ENCODE results near the gene TRPV4. TPM values are rescaled to one million over a fixed set of nuclear protein-coding genes. Genes with fewer than 3 reads are reported as not detected.

Gene TRPV4
- total and polyA plus RNA-seq, 2 experiments from 2014 or later = 0.66 to 1.1 TPM

DNA sequence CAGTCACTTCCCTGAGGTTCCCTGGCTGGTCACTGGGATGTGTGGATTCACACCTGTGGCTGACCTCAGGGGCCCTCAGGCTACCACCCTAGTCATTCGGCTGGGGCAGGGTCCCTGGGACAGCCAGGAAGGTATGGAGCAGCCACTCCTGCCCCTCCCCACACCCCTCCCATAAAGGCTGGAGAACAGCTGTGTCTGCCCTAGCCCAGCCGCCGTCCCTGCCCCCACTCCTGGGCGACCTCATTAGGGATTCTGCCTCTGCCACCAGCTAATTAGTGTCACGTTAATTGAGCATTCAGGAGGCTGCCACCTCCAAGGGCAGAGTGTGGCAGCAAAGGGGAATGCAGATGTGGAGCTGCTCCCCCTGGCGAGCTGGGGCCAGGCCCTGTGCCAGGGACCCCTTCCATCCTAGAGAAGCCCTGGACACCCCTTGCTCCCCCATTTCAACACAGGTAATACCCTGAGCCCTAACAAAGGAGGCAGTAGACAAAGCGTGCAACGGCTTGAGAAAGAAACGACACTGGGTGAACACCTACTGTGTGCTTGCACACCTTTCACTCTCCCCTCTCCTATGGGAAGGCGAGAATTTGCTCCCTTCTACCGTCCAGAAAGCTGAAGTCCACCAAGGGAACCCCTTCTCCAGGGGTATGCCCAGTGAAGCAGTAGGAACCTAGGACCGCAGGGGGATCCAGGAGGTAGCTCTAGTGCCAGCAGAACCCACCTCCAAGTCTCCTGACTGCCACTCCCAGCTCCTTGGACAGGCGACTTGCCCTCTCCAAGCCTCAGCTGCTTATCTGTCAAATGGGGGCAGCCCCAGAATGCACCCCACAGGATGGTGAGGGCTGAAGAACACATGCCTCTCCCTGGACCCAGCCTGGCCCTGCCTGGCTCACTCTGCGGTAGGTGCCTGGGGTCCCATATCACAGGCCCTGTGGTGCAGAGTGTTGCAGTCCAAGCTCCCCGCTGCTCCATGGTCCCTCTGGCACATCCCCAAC, 74.5 kb downstream of the TRPV4 start:
- Histone ChIP-seq H3K4me3 (no peak overlapping the region), H3K4me2 (no peak overlapping the region), H3K36me3 (ENCODE audit: insufficient read depth) (no peaks in the 10 kb centered on the region), H3K79me2 (replicated peaks; ENCODE audit: insufficient read depth) (no peaks in the 10 kb centered on the region), H3K27ac (ENCODE audit: low read depth) (no peak overlapping the region), H3K27me3 (ENCODE audit: insufficient read depth) (no peaks in the 10 kb centered on the region), H3K9me2 (ENCODE audit: insufficient read depth) (no peaks in the 10 kb centered on the region), H3K4me1 (ENCODE audit: insufficient read depth) (peaks cover 7% of the 10 kb centered on the region; the same call in 1 of the 2 replicates), H4K20me1 (replicated peaks; ENCODE audit: insufficient read depth) (no peaks in the 10 kb centered on the region), H3F3A (replicated peaks; ENCODE audit: low read depth) (no peaks in the 10 kb centered on the region), H2AFZ (no peak overlapping the region)
- no peak overlapping the region for H3K27ac Mint-ChIP-seq
- H3K27me3 Mint-ChIP-seq (ENCODE audit: insufficient read depth, low read depth, poor library complexity) = peaks cover 13% of the 10 kb centered on the region
- no peak overlapping the region for H3K4me3 Mint-ChIP-seq
- no peak for DNase-seq (ENCODE audit: low spot score)
- peak; percentile 58 for ATAC-seq
- peaks cover 20% of the 10 kb centered on the region for H3K4me1 Mint-ChIP-seq
- TF ChIP-seq, protein P1, sequence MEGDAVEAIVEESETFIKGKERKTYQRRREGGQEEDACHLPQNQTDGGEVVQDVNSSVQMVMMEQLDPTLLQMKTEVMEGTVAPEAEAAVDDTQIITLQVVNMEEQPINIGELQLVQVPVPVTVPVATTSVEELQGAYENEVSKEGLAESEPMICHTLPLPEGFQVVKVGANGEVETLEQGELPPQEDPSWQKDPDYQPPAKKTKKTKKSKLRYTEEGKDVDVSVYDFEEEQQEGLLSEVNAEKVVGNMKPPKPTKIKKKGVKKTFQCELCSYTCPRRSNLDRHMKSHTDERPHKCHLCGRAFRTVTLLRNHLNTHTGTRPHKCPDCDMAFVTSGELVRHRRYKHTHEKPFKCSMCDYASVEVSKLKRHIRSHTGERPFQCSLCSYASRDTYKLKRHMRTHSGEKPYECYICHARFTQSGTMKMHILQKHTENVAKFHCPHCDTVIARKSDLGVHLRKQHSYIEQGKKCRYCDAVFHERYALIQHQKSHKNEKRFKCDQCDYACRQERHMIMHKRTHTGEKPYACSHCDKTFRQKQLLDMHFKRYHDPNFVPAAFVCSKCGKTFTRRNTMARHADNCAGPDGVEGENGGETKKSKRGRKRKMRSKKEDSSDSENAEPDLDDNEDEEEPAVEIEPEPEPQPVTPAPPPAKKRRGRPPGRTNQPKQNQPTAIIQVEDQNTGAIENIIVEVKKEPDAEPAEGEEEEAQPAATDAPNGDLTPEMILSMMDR (conservative IDR thresholded peaks at IDR 0.05; ENCODE audit: low read depth in 2 of 2) = no peak; a peak in 1 of 4 replicates
- TF ChIP-seq JUNB (IDR thresholded peaks at IDR 0.05; ENCODE audit: unreplicated experiment) = no peak
- no peak for TF ChIP-seq POLR2AphosphoS5 (IDR thresholded peaks at IDR 0.05; ENCODE audit: low read depth)
- TF ChIP-seq EZH2 (IDR thresholded peaks at IDR 0.05; ENCODE audit: low read depth, unreplicated experiment) = no peak
- no peak for TF ChIP-seq ZNF331 (CRISPR knock-in tag; IDR thresholded peaks at IDR 0.05; ENCODE audit: low read depth)
- no peak for TF ChIP-seq NANOG (IDR thresholded peaks at IDR 0.05; ENCODE audit: borderline replicate concordance)
- TF ChIP-seq, protein P2, sequence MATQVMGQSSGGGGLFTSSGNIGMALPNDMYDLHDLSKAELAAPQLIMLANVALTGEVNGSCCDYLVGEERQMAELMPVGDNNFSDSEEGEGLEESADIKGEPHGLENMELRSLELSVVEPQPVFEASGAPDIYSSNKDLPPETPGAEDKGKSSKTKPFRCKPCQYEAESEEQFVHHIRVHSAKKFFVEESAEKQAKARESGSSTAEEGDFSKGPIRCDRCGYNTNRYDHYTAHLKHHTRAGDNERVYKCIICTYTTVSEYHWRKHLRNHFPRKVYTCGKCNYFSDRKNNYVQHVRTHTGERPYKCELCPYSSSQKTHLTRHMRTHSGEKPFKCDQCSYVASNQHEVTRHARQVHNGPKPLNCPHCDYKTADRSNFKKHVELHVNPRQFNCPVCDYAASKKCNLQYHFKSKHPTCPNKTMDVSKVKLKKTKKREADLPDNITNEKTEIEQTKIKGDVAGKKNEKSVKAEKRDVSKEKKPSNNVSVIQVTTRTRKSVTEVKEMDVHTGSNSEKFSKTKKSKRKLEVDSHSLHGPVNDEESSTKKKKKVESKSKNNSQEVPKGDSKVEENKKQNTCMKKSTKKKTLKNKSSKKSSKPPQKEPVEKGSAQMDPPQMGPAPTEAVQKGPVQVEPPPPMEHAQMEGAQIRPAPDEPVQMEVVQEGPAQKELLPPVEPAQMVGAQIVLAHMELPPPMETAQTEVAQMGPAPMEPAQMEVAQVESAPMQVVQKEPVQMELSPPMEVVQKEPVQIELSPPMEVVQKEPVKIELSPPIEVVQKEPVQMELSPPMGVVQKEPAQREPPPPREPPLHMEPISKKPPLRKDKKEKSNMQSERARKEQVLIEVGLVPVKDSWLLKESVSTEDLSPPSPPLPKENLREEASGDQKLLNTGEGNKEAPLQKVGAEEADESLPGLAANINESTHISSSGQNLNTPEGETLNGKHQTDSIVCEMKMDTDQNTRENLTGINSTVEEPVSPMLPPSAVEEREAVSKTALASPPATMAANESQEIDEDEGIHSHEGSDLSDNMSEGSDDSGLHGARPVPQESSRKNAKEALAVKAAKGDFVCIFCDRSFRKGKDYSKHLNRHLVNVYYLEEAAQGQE (IDR thresholded peaks at IDR 0.05; ENCODE audit: unreplicated experiment) = no peak
- no peaks in the 10 kb centered on the region; the same call in 2 of the 3 replicates for H3K36me3 Mint-ChIP-seq (ENCODE audit: low read depth)
- H3K9me3 Mint-ChIP-seq = peaks cover 12% of the 10 kb centered on the region; the same call in 2 of the 3 replicates

DNA sequence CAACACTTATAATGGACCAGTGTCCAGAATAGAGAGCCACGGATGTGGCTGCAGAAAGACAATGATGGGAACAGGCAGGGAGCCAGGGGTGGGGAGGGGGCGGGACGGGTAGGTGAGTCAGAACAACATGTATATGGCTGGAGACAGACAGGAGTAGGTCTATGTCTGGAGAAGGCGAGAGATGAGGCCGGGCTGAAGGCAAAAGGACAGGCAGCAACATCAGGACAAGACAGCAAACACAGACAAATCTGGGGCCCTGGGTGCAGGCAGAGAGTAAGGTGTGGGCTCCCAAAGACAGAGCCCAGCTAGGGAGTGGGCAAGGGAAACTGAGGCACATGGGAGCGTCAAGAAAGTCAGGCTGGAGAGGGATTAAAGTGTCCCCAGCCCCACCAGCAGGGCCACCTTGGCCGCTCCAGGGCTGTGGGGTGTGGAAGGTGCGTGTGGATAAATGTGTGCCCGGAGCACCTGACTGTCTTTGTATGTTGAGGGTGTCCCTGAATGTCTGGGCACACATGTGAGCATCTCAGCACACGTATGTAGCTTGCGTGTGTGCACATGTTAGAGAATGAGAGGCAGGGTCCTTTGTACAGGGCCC, 75.4 kb downstream of the TRPV4 start:
- Mint-ChIP-seq H3K9me3 (peaks cover 12% of the 10 kb centered on the region; the same call in 2 of the 3 replicates), H3K4me3 (no peak overlapping the region), H3K36me3 (ENCODE audit: low read depth) (no peaks in the 10 kb centered on the region; the same call in 2 of the 3 replicates), H3K4me1 (peaks cover 20% of the 10 kb centered on the region), H3K27ac (no peak overlapping the region), H3K27me3 (ENCODE audit: insufficient read depth, low read depth, poor library complexity) (peaks cover 16% of the 10 kb centered on the region)
- Histone ChIP-seq H2AFZ (no peak overlapping the region), H3K36me3 (ENCODE audit: insufficient read depth) (no peaks in the 10 kb centered on the region), H3K27ac (ENCODE audit: low read depth) (no peak overlapping the region), H3K4me3 (no peak overlapping the region), H3K27me3 (ENCODE audit: insufficient read depth) (no peaks in the 10 kb centered on the region), H3K4me1 (ENCODE audit: insufficient read depth) (peaks cover 7% of the 10 kb centered on the region; the same call in 1 of the 2 replicates), H3K9me2 (ENCODE audit: insufficient read depth) (no peaks in the 10 kb centered on the region), H3K79me2 (replicated peaks; ENCODE audit: insufficient read depth) (no peaks in the 10 kb centered on the region), H4K20me1 (replicated peaks; ENCODE audit: insufficient read depth) (no peaks in the 10 kb centered on the region), H3F3A (replicated peaks; ENCODE audit: low read depth) (no peaks in the 10 kb centered on the region), H3K4me2 (no peak overlapping the region)
- DNase-seq (ENCODE audit: low spot score) = no peak
- no peak for ATAC-seq
- TF ChIP-seq NANOG (IDR thresholded peaks at IDR 0.05; ENCODE audit: borderline replicate concordance) = no peak
- TF ChIP-seq EZH2 (IDR thresholded peaks at IDR 0.05; ENCODE audit: low read depth, unreplicated experiment) = no peak
- TF ChIP-seq ZNF114 (CRISPR knock-in tag; IDR thresholded peaks at IDR 0.05) = no peak
- TF ChIP-seq, protein P3, sequence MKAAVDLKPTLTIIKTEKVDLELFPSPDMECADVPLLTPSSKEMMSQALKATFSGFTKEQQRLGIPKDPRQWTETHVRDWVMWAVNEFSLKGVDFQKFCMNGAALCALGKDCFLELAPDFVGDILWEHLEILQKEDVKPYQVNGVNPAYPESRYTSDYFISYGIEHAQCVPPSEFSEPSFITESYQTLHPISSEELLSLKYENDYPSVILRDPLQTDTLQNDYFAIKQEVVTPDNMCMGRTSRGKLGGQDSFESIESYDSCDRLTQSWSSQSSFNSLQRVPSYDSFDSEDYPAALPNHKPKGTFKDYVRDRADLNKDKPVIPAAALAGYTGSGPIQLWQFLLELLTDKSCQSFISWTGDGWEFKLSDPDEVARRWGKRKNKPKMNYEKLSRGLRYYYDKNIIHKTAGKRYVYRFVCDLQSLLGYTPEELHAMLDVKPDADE (IDR thresholded peaks at IDR 0.05) = no peak

All from GM23338 (cell line).